ENCODE results near the gene SFI1.

SFI1 gene

DNA sequence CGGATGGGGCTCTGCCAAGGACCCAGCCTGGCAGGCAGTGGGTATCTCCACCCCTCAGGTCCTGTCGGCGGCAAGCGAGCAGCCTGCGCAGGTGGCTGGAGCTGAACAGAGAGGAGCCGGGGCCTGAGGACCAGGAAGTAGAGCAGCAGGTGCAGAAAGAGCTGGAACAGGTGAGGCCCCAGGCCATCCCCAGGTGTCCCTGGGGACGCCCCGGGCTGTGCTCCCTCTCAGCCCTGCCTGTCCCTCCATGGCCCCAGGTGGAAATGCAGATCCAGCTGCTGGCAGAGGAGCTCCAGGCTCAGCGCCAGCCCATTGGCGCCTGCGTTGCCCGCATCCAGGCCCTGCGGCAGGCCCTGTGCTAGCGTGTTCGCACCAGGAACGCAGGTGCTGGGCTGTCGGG lies 121.7 kb downstream of the SFI1 start:
- H3K27me3 Mint-ChIP-seq (ENCODE audit: low read depth): no peaks in the 10 kb centered on the region
- TF ChIP-seq, protein P1, sequence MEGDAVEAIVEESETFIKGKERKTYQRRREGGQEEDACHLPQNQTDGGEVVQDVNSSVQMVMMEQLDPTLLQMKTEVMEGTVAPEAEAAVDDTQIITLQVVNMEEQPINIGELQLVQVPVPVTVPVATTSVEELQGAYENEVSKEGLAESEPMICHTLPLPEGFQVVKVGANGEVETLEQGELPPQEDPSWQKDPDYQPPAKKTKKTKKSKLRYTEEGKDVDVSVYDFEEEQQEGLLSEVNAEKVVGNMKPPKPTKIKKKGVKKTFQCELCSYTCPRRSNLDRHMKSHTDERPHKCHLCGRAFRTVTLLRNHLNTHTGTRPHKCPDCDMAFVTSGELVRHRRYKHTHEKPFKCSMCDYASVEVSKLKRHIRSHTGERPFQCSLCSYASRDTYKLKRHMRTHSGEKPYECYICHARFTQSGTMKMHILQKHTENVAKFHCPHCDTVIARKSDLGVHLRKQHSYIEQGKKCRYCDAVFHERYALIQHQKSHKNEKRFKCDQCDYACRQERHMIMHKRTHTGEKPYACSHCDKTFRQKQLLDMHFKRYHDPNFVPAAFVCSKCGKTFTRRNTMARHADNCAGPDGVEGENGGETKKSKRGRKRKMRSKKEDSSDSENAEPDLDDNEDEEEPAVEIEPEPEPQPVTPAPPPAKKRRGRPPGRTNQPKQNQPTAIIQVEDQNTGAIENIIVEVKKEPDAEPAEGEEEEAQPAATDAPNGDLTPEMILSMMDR (IDR thresholded peaks at IDR 0.05; ENCODE audit: unreplicated experiment in 3 of 3): no peak
- no peak overlapping the region for H3K27ac Mint-ChIP-seq
- no peaks in the 10 kb centered on the region for H3K9me3 Mint-ChIP-seq
- H3K36me3 Mint-ChIP-seq (ENCODE audit: low read depth): peaks cover 10% of the 10 kb centered on the region
- peaks cover 19% of the 10 kb centered on the region for H3K4me1 Mint-ChIP-seq
- H3K4me3 Mint-ChIP-seq: no peak overlapping the region

DNA sequence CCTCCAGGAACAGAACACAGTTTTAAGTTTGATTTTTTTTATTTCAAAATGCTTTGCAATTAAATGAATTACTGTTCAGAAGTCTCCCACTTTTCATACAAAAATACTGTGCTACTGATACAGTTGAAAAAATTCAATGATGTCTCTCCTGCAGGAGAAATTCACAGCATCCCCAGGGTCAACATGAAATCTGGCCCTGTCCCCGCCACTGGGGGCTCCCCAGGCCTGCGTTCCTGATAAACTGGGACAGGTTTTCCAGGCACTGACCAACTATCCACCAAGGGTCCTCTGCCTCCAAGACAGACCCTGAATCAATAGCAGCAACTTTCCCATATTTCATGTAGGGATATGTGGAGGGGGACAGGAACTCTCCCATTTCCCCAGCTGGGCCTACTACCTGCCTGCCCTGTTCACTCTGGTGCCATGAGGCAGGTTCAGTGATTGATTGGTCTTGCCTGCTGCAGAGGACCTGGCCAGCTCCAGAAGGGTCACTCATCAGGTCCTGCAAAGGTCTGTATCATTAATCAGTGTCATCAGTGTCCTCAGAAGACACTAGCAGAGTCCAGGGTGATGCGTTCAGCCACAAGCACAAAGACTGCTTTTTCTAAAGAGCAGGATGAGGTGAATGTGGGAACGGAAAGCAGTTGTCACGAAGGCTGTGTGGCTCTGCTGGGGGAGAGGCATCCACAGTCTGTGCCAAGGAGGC lies 122.3 kb downstream of the SFI1 start:
- H3K27me3 Mint-ChIP-seq (ENCODE audit: low read depth): no peaks in the 10 kb centered on the region
- H3K4me3 Mint-ChIP-seq: no peak overlapping the region
- H3K9me3 Mint-ChIP-seq: no peaks in the 10 kb centered on the region
- H3K27ac Mint-ChIP-seq: no peak overlapping the region
- peaks cover 19% of the 10 kb centered on the region for H3K4me1 Mint-ChIP-seq
- peaks cover 10% of the 10 kb centered on the region for H3K36me3 Mint-ChIP-seq (ENCODE audit: low read depth)
- TF ChIP-seq, protein P1 (IDR thresholded peaks at IDR 0.05; ENCODE audit: unreplicated experiment in 3 of 3): no peak

GRCh38 chr22:31619611-31620300 lies 123.4 kb downstream of the SFI1 start:
- H3K36me3 Mint-ChIP-seq (ENCODE audit: low read depth): peaks cover 10% of the 10 kb centered on the region
- no peak overlapping the region for H3K27ac Mint-ChIP-seq
- TF ChIP-seq, protein P1 (IDR thresholded peaks at IDR 0.05; ENCODE audit: unreplicated experiment in 3 of 3): no peak
- H3K4me3 Mint-ChIP-seq: no peak overlapping the region
- no peaks in the 10 kb centered on the region for H3K27me3 Mint-ChIP-seq (ENCODE audit: low read depth)
- peaks cover 19% of the 10 kb centered on the region for H3K4me1 Mint-ChIP-seq
- H3K9me3 Mint-ChIP-seq: no peaks in the 10 kb centered on the region

- Mint-ChIP-seq H3K9me3 (no peaks in the 10 kb centered on the region), H3K4me3 (no peak overlapping the region), H3K27ac (no peak overlapping the region), H3K4me1 (peaks cover 20% of the 10 kb centered on the region), H3K27me3 (ENCODE audit: low read depth) (no peaks in the 10 kb centered on the region), H3K36me3 (ENCODE audit: low read depth) (peaks cover 10% of the 10 kb centered on the region)
- TF ChIP-seq, protein P1 (IDR thresholded peaks at IDR 0.05; ENCODE audit: unreplicated experiment in 3 of 3): no peak
Observed at GRCh38 chr22:31620756-31621480, 124.6 kb downstream of the SFI1 start.

DNA sequence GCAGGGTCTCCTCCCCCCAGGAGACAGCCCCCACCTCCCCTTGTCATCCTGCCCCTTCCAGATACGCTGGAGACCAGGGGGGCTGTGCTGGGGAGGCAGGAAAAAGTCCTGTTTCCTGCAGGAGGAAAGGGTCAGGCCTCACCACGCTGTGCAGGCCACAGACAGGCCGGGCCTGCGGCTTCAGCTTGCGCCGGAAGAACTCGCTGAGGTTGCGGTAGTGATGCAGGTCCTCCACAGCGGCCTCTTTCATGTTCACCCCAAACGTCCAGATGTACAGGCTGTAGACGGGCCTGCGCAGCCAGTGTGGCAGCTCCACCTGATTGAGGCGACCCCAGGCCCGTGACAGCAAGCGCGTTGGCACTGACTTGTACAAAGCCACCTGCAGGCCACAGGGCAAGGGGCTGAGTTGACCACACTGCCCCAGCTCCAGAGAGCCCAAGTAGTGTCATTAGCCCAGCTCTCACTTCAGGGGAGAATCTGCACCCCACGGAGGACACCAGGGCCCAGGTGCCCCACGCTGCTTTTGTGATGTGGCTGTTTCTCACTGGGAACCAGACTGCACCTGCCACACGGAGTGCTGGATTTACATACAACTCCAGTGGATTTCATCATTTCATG lies 125.3 kb downstream of the SFI1 start:
- peaks cover 22% of the 10 kb centered on the region for H3K4me1 Mint-ChIP-seq
- no peaks in the 10 kb centered on the region for H3K9me3 Mint-ChIP-seq
- TF ChIP-seq, protein P1 (IDR thresholded peaks at IDR 0.05; ENCODE audit: unreplicated experiment in 3 of 3): no peak
- H3K27me3 Mint-ChIP-seq (ENCODE audit: low read depth): no peaks in the 10 kb centered on the region
- H3K4me3 Mint-ChIP-seq: no peak overlapping the region
- no peak overlapping the region for H3K27ac Mint-ChIP-seq
- H3K36me3 Mint-ChIP-seq (ENCODE audit: low read depth): peaks cover 10% of the 10 kb centered on the region
